GM21825 (cell line): ENCODE results near the gene ENTREP3.

Experiments
- ATAC-seq: cut with Tn5 transposase; IDR thresholded peaks from one replicate; pipeline ENCODE4 v1.9.1; 2021; ENCODE audit warnings: mild to moderate bottlenecking, moderate library complexity; ENCODE audit not compliant: unreplicated experiment

Gene ENTREP3

GRCh38 chr1:155278689-155279160 is 23.4 kb upstream of the ENTREP3 start:
- ATAC-seq = no peak

GRCh38 chr1:155277902-155278688 is 22.8 kb upstream of the ENTREP3 start:
- ATAC-seq = no peak

GRCh38 chr1:155277070-155277901 is 22.0 kb upstream of the ENTREP3 start, which contains the start of gene HCN3:
HCN3 (plus strand) TSS chr1:155277463; CDS start chr1:155277591, 128 bp downstream.
- peak; percentile 70 for ATAC-seq

DNA sequence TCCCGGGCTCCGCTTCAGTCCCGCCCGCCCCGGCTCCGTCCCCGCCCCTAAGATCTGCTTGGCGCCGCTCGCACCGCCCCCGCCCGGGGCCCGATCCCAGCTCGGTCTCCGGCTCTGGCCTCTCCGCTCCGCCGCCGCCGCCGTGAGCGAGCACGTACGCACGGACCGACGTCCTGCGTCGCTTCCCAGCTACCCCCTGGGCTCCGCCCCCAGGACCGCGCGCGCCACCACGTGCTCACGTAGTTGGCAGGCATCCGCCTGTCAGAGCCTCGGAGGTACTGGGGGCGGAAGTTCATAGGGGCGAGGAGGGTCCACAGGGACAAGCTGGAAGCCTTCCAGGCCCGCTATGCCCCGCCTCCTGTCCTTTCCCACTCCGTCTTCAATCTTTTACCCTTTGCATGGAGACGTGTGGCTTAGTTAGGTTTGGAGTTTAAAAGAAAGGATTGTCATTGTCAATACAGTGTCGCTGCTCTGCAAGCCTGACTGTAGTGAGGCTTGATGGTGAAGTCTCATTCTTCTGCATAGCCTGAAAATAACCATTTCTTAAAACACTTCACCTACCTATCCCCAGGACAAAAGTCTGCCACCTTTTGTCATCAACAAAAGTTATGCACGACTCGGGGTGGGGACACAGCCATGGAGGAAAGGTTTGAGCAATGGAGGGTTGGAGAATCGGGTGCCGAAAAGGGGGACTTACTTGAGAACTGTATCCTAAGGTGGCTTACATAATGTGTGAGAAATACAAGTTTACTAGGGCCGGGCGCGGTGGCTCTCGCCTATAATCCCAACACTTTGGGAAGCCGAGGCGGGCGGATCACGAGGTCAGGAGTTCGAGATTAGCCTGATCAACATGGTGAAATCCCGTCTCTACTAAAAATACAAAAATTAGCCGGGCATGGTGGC is 18.3 kb upstream of the ENTREP3 start, which contains the start of gene CLK2:
CLK2 (minus strand) TSS at position 162 of the 903 bp plus-strand sequence. CDS start 2,527 bp downstream, outside the sequence.
- ATAC-seq = peak; percentile 79

DNA sequence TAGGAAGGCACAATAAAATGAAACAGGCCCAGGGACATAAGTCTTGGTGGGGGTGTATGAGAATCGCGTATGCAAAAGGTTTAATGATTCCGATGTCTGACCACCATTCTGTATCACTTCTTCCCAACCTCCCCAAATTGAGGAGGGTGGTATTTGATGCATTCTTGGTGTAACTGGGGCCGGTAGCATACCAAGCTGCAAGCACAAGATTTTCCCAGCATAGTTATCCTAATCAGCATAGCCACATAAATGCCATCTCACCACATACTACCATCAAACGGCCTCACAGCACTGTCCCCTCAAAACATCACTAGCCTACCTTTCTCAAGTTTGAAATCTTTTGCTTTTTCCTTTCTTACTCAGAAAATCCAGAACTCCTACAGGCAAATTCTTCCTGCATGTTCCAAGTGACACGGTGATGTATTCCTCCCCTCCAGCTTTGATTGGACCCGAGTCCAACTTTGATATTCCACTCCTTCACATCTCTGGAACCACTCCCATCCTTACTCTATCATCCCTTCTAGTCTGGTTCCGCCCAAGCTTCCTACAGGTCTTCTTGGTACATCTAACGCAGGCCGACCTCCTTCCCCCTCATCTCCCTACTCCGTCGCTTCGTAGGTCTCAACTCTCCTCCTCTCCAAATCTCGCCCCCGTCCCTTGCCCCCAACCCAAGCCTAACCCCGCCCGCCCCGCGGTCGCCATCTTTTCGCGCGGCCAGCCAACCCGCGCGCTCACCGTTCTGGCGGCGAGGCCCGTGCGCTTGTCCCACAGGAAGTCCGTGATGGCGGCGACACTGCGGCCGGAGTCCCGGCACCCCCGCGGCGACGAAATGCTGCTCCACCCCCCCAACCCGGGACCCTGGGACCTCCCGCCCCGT is 17.4 kb upstream of the ENTREP3 start:
- peak; percentile 24 for ATAC-seq

GRCh38 chr1:155269381-155269780 is 14.1 kb upstream of the ENTREP3 start:
- ATAC-seq = no peak

DNA sequence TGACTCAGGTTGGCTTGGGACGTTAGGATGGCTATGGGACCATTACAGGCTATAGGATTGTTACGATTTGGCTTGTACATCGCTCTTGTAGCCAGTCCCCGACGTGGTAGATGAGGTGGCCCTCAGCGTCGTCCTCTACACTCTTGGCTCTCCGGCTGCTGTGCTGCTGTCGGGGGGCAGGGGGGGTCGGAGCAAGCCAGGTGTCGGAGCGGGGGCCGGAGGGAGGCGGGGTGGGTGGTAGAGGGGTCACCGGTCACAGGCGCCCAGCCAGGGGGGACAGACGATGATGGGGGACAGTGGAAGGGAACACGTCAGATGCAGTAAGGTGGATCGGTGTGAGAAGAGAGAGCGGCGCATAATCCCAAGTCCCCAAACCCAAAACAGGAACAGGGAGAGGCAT is 13.3 kb upstream of the ENTREP3 start:
- ATAC-seq = no peak

- ATAC-seq = no peak
Measured at GRCh38 chr1:155267373-155267772, 12.1 kb upstream of the ENTREP3 start.

- no peak for ATAC-seq
Measured at GRCh38 chr1:155266553-155266952, 11.3 kb upstream of the ENTREP3 start.

GRCh38 chr1:155263067-155263466 is 7.8 kb upstream of the ENTREP3 start:
- ATAC-seq = no peak

DNA sequence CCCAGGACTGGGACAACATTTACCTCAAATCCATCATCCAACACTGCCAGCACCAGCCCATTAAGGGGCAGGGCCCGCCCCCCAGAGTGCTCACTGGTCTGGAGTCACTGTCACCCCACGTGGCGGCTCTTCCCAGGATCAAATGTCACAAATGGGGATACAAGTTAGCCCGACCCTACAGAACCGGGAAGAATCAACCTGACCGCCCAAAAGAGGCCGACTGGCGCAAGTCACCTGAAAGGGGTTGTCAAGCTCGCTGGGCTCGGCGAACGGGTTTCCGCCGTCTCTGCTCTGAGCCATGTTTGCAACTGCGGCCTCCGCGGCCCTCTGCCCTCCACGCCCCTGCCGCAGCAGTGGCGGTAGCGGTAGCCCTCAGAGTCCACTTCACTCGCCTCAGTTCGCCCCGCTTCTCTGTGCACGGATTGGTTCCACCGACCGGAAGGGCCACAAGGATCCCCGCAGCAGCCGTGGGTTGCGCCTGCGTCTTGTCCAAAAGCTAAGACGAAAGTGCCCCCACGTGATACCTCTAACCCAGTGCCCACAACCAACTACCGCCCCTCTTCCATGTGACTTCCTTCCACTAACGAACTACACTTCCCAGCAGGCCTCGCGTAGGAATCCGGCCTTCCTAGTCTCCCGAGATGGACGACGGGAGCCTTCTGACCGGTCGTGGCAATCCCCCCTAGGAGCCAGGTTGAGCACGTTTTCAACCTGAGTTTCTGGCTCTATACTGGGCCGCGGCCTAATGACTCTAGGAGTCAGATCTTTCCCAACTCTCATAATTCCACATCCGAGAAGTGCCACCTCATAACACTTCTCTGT is 6.8 kb upstream of the ENTREP3 start, which contains the start of gene SCAMP3:
SCAMP3 (minus strand) TSS at position 509 of the 822 bp plus-strand sequence; CDS start at position 300, 209 bp downstream.
- ATAC-seq = peak; percentile 82

- peak; percentile 8 for ATAC-seq
Measured at GRCh38 chr1:155261493-155261851, 6.2 kb upstream of the ENTREP3 start.

GRCh38 chr1:155260276-155260675 is 5.0 kb upstream of the ENTREP3 start:
- no peak for ATAC-seq

GRCh38 chr1:155256058-155256852 is 972 bp upstream of the ENTREP3 start:
- no peak for ATAC-seq

- no peak for ATAC-seq
Measured at GRCh38 chr1:155254714-155255242, 505 bp downstream of the ENTREP3 start.

- no peak for ATAC-seq
Measured at GRCh38 chr1:155254228-155254713, 1.0 kb downstream of the ENTREP3 start.

DNA sequence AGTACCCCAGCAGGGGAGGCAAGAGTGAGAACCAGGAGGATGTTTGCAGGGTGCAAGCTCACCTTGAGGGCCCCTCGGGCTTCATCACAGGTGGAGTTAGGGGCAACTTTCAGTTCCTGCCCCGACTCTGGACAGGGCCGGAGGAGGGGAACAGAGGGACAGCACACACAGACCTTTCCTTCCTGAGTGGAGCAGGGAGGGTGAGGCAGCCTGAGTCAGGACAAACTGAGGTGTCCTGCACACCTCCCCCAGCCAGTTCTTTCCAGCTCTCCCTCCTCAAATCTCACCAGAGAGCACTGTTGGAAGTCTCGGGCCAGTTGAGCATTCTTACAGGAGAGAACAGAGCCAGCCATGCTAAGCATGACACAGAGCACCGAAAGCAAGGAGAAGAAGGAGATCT is 1.5 kb downstream of the ENTREP3 start:
- no peak for ATAC-seq
